T-helper 2 cell treated with Interferon-gamma antibody and Interleukin-4, amounts not matched to agents 5 μg/mL and 100 μg/mL, for 36 hours (primary cell): ENCODE data around the gene DCDC2B.
A peak's percentile ranks its signal among the peaks of the same experiment; 100 is the strongest.
"Not testable (repeated sequence)": the region's sequence is repeated elsewhere in the genome, so short reads cannot be mapped to it uniquely, and the experiment has no call there.

Experiments used
- DNase-seq: peaks from one replicate; pipeline ENCODE4 v3.0.0; 2021; ENCODE audit warnings: low spot score
- H3K27ac Mint-ChIP-seq: one replicate; pipeline ENCODE4 v1.8.0; 2021; ENCODE audit warnings: mild to moderate bottlenecking, mixed read lengths
- H3K27me3 Mint-ChIP-seq: one replicate; pipeline ENCODE4 v1.8.0; 2021; ENCODE audit warnings: low read depth, mixed read lengths
- H3K36me3 Mint-ChIP-seq: one replicate; pipeline ENCODE4 v1.8.0; 2021; ENCODE audit warnings: low read depth, mixed read lengths
- H3K4me1 Mint-ChIP-seq: one replicate; pipeline ENCODE4 v1.8.0; 2021; ENCODE audit warnings: low read depth, mixed read lengths
- H3K4me3 Mint-ChIP-seq: one replicate; pipeline ENCODE4 v1.8.0; 2022; ENCODE audit warnings: mild to moderate bottlenecking, moderate library complexity, mixed read lengths
- H3K9me3 Mint-ChIP-seq: one replicate; pipeline ENCODE4 v1.8.0; 2021; ENCODE audit warnings: mixed read lengths

Gene DCDC2B

DNA sequence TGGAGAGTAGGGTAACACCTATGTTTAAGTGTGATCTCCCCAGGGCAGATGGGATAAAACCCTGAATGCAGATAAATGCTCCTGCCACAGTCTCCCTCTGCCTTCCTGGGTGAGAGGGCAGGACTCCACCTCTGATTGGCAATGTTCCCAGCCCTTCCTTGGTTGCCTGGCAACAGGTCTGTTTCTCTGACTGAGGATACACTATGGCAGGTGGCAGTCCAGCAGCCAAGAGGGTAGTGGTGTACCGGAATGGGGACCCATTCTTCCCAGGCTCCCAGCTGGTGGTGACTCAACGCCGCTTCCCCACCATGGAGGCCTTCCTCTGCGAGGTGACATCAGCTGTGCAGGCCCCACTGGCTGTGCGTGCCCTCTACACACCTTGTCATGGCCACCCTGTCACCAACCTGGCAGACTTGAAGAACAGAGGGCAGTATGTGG, at the start of gene DCDC2B:
DCDC2B (plus strand) TSS at position 199 of the 438 bp plus-strand sequence; CDS start at position 204, 5 bp downstream.
- H3K4me3 Mint-ChIP-seq, result no peak within 1 kb of the TSS
- peak within 1 kb of the TSS; percentile 43 for H3K27ac Mint-ChIP-seq
- no peak for DNase-seq
- peaks cover 14% of the 10 kb centered on the region for H3K36me3 Mint-ChIP-seq
- no peaks in the 10 kb centered on the region for H3K27me3 Mint-ChIP-seq
- H3K9me3 Mint-ChIP-seq, result no peaks in the 10 kb centered on the region
- H3K4me1 Mint-ChIP-seq, result peaks cover 11% of the 10 kb centered on the region

DNA sequence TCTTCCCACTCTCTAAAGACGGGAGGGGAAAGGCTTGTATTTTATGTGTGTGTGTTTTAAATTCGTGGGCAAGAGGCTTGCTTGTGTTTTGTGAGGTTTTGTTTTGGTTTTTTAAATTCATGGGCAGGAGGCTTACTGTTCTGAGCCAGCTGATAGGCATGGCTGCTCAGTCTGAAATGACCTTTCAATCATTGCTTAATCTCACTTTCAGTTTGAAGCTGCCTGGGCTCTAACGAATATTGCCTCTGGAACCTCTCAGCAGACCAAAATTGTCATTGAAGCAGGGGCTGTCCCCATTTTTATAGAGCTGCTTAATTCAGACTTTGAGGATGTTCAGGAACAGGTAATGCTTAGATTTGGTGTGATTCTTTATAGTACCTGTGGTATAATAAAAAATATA, 49.7 kb upstream of the DCDC2B start:
- peaks cover 58% of the 10 kb centered on the region for H3K36me3 Mint-ChIP-seq
- no peak for DNase-seq
- H3K27ac Mint-ChIP-seq, result no peak overlapping the region

DNA sequence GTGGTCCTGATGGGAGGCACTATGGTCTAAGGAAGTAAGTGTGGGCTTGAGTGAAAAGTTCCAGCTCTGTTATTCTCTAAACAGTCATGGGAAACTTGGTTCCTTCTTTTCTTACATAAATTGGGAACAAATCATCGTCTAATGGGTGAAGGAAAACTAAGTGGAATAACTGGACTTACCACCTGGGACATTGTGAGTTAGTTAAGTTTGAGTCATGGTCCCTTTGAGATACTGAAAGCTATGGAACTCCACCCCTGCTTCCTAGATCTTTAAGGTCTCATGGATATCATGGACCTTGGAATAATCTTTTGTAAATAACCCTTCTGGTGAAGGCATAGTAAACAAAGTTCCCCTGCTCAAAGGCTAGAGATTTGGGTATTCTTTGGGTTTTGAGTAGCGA, 45.5 kb upstream of the DCDC2B start:
- Mint-ChIP-seq H3K9me3 (no peaks in the 10 kb centered on the region), H3K4me1 (peaks cover 4% of the 10 kb centered on the region), H3K4me3 (no peak overlapping the region), H3K36me3 (peaks cover 54% of the 10 kb centered on the region), H3K27ac (no peak overlapping the region), H3K27me3 (no peaks in the 10 kb centered on the region)
- no peak for DNase-seq

More for the DNA sequence above, 49.7 kb upstream of the DCDC2B start:
- Mint-ChIP-seq H3K4me1 (peaks cover 4% of the 10 kb centered on the region), H3K4me3 (no peak overlapping the region), H3K27me3 (no peaks in the 10 kb centered on the region), H3K9me3 (no peaks in the 10 kb centered on the region)

DNA sequence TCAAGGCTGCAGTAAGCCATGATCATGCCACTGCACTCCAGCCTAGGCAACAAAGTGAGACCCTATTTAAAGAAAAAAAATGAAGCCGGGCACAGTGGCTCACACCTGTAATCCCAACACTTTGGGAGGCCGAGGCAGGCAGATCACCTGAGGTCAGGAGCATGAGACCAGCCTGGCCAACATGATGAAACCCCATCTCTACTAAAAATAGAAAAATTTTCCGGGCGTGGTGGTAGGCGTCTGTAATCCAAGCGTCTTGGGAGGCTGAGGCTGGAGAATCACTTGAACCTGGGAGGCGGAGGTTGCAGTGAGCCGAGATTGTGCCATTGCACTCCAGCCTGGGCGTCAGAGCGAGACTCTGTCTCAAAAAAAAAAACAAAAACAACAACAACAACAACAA, 43.3 kb upstream of the DCDC2B start:
- H3K9me3 Mint-ChIP-seq, H3K4me1 Mint-ChIP-seq, H3K27ac Mint-ChIP-seq, H3K4me3 Mint-ChIP-seq, DNase-seq, H3K27me3 Mint-ChIP-seq: not testable (repeated sequence)
- H3K36me3 Mint-ChIP-seq, result peaks cover 50% of the 10 kb centered on the region

DNA sequence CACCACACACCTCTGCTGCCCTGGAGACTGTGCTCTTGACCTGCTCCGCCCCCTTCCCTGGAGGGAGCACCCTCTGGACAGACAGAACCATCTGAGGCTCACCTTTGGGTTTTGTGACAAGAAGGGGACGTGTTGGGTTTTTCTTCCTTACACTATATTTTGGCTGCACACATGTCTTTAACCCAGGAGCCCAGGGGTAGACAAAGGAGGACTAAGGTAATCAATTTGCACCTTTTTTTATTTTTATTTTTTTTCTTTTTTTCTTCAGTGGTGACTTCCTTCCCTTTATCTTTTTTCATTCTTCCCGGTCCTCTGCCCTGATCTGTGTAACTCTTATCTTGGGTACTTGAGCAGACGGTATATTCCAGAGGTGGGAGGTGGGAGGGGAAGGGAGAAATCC, 37.9 kb upstream of the DCDC2B start:
- peaks cover 51% of the 10 kb centered on the region for H3K36me3 Mint-ChIP-seq
- no peak overlapping the region for H3K27ac Mint-ChIP-seq

DNA sequence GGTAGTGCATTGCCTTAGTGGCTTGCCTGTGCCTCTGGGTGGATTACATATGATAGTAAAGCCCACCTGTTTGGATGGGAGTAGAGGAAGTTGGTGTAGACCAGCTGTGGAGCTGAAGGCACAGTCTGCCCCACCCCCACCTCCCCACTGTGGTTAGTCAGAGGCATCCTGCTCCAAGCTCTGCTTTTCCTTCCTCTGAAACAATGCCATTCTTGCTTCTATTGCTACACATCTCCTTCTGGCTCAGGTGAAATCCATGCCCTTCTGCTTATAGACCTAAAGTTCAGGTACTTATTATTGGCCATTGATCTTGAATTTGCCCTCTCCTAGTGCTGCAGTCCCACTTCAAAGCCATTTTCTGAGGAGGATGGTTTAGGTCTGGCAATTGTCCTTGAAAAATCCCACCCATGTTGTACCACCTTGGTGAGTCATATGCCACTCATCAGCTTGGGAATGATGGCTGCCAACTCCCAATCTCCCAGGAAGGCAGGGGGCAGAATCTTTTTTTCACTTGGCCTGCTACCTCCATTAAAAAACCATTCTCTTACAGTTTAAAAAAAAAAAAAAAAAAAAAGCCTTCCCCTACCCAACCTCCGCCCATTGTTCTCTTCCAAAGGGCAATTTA, 36.2 kb upstream of the DCDC2B start:
- no peak for DNase-seq

More for the DNA sequence above, 37.9 kb upstream of the DCDC2B start:
- peaks cover 9% of the 10 kb centered on the region for H3K4me1 Mint-ChIP-seq
- H3K27me3 Mint-ChIP-seq, result no peaks in the 10 kb centered on the region
- DNase-seq, result no peak
- H3K9me3 Mint-ChIP-seq, result no peaks in the 10 kb centered on the region
- no peak overlapping the region for H3K4me3 Mint-ChIP-seq

DNA sequence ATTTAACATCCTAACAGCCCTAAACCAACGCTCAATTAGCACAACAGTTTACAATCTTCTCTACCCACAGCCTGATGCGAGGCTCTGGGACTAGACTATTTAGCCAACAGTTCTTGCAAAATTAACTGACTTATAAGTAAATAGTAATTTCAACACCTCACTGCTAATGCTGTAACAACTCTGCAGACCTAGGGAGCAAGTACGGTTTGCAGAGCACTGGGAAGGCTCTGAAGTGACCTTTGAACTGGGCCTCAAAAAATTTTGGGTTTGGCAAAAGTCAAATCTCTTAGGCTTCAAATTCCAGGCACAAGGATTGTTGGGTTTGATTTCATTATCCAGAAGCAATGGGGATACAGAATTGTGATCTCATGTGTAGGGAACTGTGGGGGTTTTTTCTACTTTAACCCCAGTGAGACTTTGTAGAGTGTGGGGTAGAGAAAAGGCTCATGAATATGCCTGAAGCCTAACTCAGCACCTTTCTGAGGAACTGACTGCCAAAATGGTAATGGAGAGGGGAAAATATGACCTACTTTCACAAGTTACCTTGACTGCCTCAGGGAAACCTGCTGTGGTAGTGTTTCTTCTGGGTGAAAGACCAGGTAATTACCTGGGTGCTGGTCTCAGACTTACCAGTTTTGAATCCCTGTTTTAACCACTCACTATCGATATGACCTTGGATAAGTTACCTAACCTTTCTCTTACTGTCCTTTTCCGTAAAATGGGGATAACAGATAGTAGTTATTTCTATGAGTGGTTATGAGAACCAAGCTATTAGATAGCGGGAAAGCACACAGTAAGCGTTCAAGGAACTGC, 30.3 kb upstream of the DCDC2B start:
- Mint-ChIP-seq H3K27me3 (no peaks in the 10 kb centered on the region), H3K36me3 (peaks cover 34% of the 10 kb centered on the region), H3K4me3 (peak overlapping the region; percentile 96), H3K9me3 (no peaks in the 10 kb centered on the region), H3K27ac (peak overlapping the region; percentile 97), H3K4me1 (peaks cover 22% of the 10 kb centered on the region)
- no peak for DNase-seq

More for the DNA sequence above, 36.2 kb upstream of the DCDC2B start:
- Mint-ChIP-seq H3K27me3 (no peaks in the 10 kb centered on the region), H3K36me3 (peaks cover 41% of the 10 kb centered on the region), H3K4me3 (no peak overlapping the region), H3K27ac (no peak overlapping the region), H3K9me3 (no peaks in the 10 kb centered on the region), H3K4me1 (peaks cover 9% of the 10 kb centered on the region)

DNA sequence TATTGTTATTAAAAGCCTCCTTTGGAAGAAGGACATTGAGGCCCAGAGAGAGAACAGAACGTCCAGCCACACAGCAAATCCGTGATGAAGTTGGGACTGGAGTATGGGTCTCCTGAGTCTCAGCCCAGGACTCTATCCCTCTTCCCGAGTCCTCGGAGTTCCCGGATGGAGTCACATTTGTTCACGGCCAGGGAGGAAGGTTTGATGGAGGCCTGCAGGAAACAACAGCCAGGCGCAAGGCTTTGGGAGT, 29.8 kb upstream of the DCDC2B start:
- peaks cover 26% of the 10 kb centered on the region for H3K4me1 Mint-ChIP-seq
- H3K9me3 Mint-ChIP-seq, result no peaks in the 10 kb centered on the region
- peak overlapping the region; percentile 97 for H3K27ac Mint-ChIP-seq
- H3K4me3 Mint-ChIP-seq, result peak overlapping the region; percentile 96
- peaks cover 37% of the 10 kb centered on the region for H3K36me3 Mint-ChIP-seq
- no peaks in the 10 kb centered on the region for H3K27me3 Mint-ChIP-seq
- no peak for DNase-seq

DNA sequence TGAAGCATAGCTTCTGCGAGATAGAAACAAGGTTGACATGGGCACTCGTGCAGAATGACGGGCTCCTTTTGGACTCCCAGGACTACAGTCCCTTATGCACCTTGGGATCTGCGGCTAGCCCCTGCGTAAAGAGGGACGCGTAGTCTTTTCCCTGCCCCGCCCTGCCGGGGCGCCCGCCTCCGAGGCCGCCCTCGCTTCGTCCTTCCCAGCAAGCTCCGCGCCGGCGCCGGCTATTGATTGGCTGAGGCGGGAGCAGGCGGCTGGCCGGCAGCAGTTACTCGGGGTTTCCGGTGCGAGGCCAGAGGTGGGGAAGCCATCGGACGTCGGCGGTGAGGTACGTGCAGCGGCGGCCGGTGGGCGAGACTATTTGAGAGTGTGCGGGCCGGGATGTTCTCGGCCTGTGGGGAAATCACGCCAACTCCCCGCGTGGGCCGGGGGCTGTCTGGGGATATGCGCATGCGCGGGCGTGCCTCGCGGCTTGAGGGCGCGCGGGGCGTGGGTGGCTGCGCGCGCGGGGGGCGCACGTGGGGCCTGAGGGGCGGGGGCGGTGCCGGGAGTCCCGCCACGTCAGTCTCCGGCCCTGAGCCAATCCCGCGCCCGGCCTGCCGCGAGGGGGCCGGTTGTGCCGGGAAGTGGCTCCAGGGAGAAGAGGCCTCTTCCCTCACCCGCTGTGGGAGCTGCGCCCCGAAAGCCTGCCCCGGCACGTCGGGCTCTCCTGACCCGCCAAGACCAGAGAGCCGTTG, 29.3 kb upstream of the DCDC2B start, which contains the start of gene TXLNA:
TXLNA (plus strand) TSS at position 233 of the 743 bp plus-strand sequence. CDS start 671 bp downstream, outside the sequence.
- Mint-ChIP-seq H3K36me3 (peaks cover 38% of the 10 kb centered on the region), H3K4me1 (peaks cover 30% of the 10 kb centered on the region), H3K9me3 (no peaks in the 10 kb centered on the region), H3K4me3 (peak within 1 kb of the TSS; percentile 96), H3K27ac (peak within 1 kb of the TSS; percentile 97), H3K27me3 (no peaks in the 10 kb centered on the region)
- peak; percentile 93 for DNase-seq

DNA sequence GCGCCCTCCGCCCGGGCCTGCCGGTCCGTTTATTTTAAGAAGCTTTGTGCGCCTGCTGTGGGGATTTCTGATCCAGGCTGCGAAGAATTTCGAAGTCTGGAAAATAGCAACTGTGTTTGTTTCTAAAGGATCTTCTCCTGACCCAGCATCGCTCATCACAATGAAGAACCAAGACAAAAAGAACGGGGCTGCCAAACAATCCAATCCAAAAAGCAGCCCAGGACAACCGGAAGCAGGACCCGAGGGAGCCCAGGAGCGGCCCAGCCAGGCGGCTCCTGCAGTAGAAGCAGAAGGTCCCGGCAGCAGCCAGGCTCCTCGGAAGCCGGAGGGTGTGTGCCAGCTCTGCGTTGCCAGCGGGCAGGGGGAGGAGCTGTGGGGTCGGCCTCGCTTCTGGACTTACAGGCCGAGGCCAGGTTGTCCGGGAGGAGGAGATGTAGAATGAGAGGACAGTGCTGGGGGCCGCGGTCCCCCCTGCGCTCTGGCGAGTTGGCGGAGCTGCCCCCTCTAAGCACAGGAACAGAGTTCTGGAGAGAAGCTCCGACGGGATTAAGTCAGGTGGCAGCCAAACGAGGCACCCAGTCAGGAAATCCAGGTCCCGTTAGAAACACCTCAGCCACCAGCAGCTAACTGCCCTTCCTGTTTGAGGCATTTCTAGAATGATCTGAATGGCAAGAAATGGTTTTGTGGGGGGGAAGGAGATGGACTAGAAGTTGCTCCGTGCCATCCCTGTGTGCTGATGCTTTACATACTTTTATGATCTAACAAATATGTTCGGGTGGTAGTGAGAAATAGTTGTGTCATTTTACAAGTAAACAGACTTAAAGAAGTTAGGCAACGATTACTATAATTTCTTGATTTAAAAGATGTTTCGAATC, 28.5 kb upstream of the DCDC2B start:
- peak; percentile 28 for DNase-seq
- H3K9me3 Mint-ChIP-seq, result no peaks in the 10 kb centered on the region
- H3K27ac Mint-ChIP-seq, result peak overlapping the region; percentile 92
- peak overlapping the region; percentile 93 for H3K4me3 Mint-ChIP-seq
- no peaks in the 10 kb centered on the region for H3K27me3 Mint-ChIP-seq
- H3K4me1 Mint-ChIP-seq, result peaks cover 34% of the 10 kb centered on the region
- peaks cover 42% of the 10 kb centered on the region for H3K36me3 Mint-ChIP-seq

DNA sequence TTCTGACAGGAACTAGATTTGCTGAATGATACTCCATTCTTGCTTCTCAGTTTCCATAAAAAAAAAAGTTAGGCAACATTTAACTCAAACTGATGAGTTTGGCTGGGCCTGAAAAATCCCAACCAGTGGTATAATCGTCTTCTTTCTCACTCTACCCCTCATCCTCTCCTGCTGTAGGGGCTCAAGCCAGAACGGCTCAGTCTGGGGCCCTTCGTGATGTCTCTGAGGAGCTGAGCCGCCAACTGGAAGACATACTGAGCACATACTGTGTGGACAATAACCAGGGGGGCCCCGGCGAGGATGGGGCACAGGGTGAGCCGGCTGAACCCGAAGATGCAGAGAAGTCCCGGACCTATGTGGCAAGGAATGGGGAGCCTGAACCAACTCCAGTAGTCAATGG, 27.8 kb upstream of the DCDC2B start:
- no peaks in the 10 kb centered on the region for H3K27me3 Mint-ChIP-seq
- DNase-seq, result no peak
- peaks cover 35% of the 10 kb centered on the region for H3K4me1 Mint-ChIP-seq
- H3K4me3 Mint-ChIP-seq, result peak overlapping the region; percentile 93
- no peaks in the 10 kb centered on the region for H3K9me3 Mint-ChIP-seq
- H3K27ac Mint-ChIP-seq, result peak overlapping the region; percentile 92
- peaks cover 44% of the 10 kb centered on the region for H3K36me3 Mint-ChIP-seq

DNA sequence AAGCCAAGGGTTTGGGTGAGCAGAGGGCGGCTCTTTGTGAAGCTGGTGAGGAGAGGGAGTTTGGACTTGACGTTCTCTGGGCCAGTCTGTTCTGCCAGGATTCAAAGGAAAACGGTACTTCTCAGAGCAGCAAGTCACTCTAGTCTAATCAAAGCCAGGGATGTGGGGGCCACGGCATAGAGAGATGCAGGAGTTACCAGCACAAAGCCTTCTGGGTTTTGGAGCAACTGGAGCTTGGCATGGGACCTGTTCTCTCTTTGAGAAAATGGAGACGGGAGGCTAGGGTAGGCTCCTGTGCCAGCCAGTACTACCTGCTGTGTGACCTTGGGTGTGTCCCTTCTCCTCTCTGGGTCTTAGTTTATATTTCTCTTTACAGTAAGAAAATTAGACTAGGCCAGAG, 27.3 kb upstream of the DCDC2B start:
- Mint-ChIP-seq H3K4me3 (peak overlapping the region; percentile 93), H3K9me3 (no peaks in the 10 kb centered on the region), H3K36me3 (peaks cover 49% of the 10 kb centered on the region), H3K27ac (peak overlapping the region; percentile 92), H3K4me1 (peaks cover 40% of the 10 kb centered on the region), H3K27me3 (no peaks in the 10 kb centered on the region)
- DNase-seq, result no peak

DNA sequence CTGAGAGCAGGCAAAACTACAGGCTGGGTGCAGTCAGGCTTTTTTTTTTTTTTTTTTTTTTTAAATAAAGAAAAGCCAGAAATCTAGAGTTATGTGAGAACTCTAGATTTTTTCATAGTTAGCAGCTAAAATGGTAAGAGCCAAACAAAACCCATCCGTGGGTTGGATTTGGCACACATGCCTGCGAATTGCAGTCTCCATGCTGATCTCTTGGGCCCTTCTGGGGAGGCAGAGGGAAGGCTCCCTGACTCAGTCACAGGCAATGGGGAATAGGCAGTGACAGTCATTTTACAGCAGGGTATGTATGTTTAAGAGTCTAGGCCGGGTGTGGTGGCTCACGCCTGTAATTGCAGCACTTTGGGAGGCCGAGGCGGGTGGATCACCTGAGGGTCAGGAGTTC, 26.8 kb upstream of the DCDC2B start:
- peaks cover 41% of the 10 kb centered on the region for H3K4me1 Mint-ChIP-seq
- no peaks in the 10 kb centered on the region for H3K27me3 Mint-ChIP-seq

More for the DNA sequence above, 26.8 kb upstream of the DCDC2B start:
- no peak for DNase-seq
- H3K27ac Mint-ChIP-seq, result peak overlapping the region; percentile 32
- peak overlapping the region; percentile 93 for H3K4me3 Mint-ChIP-seq
- no peaks in the 10 kb centered on the region for H3K9me3 Mint-ChIP-seq
- H3K36me3 Mint-ChIP-seq, result peaks cover 50% of the 10 kb centered on the region
